Measurements from ENCODE around the gene KCNJ3. TPM values are rescaled to one million over a fixed set of nuclear protein-coding genes. Genes with fewer than 3 reads are reported as not detected.

The KCNJ3 gene, protein sequence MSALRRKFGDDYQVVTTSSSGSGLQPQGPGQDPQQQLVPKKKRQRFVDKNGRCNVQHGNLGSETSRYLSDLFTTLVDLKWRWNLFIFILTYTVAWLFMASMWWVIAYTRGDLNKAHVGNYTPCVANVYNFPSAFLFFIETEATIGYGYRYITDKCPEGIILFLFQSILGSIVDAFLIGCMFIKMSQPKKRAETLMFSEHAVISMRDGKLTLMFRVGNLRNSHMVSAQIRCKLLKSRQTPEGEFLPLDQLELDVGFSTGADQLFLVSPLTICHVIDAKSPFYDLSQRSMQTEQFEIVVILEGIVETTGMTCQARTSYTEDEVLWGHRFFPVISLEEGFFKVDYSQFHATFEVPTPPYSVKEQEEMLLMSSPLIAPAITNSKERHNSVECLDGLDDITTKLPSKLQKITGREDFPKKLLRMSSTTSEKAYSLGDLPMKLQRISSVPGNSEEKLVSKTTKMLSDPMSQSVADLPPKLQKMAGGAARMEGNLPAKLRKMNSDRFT
- 9.9 TPM for polyA plus RNA-seq
- long read RNA-seq, donor 1, full-length matches to known transcripts, result 1 of 1 reads
- long read RNA-seq, donor 1, partial matches to known transcripts, result 0 of 1 reads
- long read RNA-seq, donor 1, other reads (novel, unspliced or antisense), result 0 of 1 reads
- long read RNA-seq, donor 2, full-length matches to known transcripts, result 7 of 7 reads
- long read RNA-seq, donor 2, partial matches to known transcripts, result 0 of 7 reads
- long read RNA-seq, donor 2, other reads (novel, unspliced or antisense), result 0 of 7 reads
- long read RNA-seq, donor 3, result 0 reads
- long read RNA-seq, donor 4, result 0 reads
- long read RNA-seq, donor 5, result 0 reads
- long read RNA-seq, donor 6, full-length matches to known transcripts, result 1 of 1 reads
- long read RNA-seq, donor 6, partial matches to known transcripts, result 0 of 1 reads
- long read RNA-seq, donor 6, other reads (novel, unspliced or antisense), result 0 of 1 reads
- long read RNA-seq, donor 7, result 0 reads
- long read RNA-seq, donor 8, full-length matches to known transcripts, result 4 of 4 reads
- long read RNA-seq, donor 8, partial matches to known transcripts, result 0 of 4 reads
- long read RNA-seq, donor 8, other reads (novel, unspliced or antisense), result 0 of 4 reads
- long read RNA-seq, donor 9, full-length matches to known transcripts, result 2 of 2 reads
- long read RNA-seq, donor 9, partial matches to known transcripts, result 0 of 2 reads
- long read RNA-seq, donor 9, other reads (novel, unspliced or antisense), result 0 of 2 reads
- long read RNA-seq, donor 10, full-length matches to known transcripts, result 3 of 3 reads
- long read RNA-seq, donor 10, partial matches to known transcripts, result 0 of 3 reads
- long read RNA-seq, donor 10, other reads (novel, unspliced or antisense), result 0 of 3 reads
- long read RNA-seq, donor 11, full-length matches to known transcripts, result 1 of 1 reads
- long read RNA-seq, donor 11, partial matches to known transcripts, result 0 of 1 reads
- long read RNA-seq, donor 11, other reads (novel, unspliced or antisense), result 0 of 1 reads

DNA sequence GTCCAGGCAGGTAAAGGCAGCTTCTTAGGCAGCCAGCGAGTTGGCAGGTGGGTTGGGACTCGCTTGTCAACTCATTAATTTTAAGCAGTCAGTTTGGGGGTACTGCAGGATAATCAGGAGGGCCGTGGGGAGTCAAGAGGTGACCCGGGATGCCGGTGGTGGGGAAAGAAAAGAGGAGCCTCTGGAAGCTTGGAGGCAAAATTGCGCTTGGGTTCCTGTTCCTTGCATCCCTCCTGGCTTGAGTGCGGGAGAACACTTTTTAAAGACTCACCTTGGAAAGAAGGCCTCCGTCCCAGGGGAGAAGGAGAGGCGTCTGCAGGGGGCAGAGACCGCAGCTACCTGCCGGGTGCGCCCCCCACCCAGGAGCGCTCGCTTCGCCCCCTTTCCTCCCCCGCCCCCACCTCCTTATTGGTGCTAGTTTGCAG is at the start of gene KCNJ3:
Gene KCNJ3 (plus strand): TSS at position 400 of the 425 bp plus-strand sequence. CDS start 81 bp downstream, outside the sequence.
- peak in 1 of 2 donors; percentile 49 for DNase-seq
- H3K9me3 ChIP-seq (ENCODE audit: control insufficient read depth, low read depth, low read length), result no peaks in the 10 kb centered on the region
- H3K27ac ChIP-seq (ENCODE audit: low read length), result peak within 1 kb of the TSS; percentile 73
- WGBS (ENCODE audit: insufficient coverage, low lambda C conversion rate), result no CpG with 5 or more reads among the region's 16 CpGs
- peaks cover 12% of the 10 kb centered on the region for H3K27me3 ChIP-seq (ENCODE audit: control insufficient read depth, insufficient read depth, low read length)
- H3K36me3 ChIP-seq (ENCODE audit: control insufficient read depth, insufficient read depth, low read length), result no peaks in the 10 kb centered on the region
- H3K4me3 ChIP-seq (ENCODE audit: low read length), result peak within 1 kb of the TSS; percentile 72
- H3K4me1 ChIP-seq (ENCODE audit: control insufficient read depth, insufficient read depth, low read length), result peaks cover 3% of the 10 kb centered on the region

DNA sequence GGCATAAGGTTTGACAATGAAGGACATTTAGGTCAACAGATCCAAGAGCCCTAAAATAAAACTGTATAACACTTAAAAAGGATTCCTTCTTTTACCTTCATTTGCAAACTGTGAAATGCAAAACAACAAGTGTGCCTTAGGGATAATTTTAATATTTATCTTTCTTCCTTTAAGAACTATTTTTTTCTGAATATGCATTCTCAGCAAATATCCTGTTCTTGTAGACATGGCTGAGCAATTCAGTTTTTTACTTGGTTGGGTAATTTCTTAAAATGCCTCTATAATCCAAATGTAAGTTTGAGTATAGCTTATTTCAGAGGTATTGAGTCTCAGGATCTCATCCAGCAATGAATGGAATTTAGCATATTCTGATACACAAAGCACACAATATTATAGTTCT is 43.0 kb upstream of the KCNJ3 start:
- H3K27ac ChIP-seq (ENCODE audit: low read length), result no peak overlapping the region
- no peaks in the 10 kb centered on the region for H3K4me1 ChIP-seq (ENCODE audit: control insufficient read depth, insufficient read depth, low read length)
- DNase-seq, result no peak
- no peak overlapping the region for H3K4me3 ChIP-seq (ENCODE audit: low read length)
- H3K27me3 ChIP-seq (ENCODE audit: control insufficient read depth, insufficient read depth, low read length), result no peaks in the 10 kb centered on the region
- no peaks in the 10 kb centered on the region for H3K36me3 ChIP-seq (ENCODE audit: control insufficient read depth, insufficient read depth, low read length)
- H3K9me3 ChIP-seq (ENCODE audit: control insufficient read depth, low read depth, low read length), result no peaks in the 10 kb centered on the region

DNA sequence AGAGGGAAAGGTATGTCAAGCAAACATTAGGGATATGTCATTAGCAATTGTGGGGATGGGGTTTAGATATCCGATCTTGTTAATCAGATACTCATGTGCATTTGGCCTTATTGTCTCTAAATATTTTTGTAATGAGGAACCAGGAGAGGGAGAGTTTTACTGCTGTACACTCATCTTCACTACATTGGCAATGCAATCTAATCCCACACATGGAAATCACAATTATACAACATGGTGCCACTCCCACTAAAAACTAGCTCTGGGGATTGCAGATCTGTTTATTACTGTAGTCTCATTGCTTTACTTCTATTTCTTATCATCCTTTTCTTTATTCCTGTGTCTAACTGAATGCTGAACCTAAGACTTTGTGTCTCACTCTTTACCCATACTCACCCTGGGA is 39.6 kb upstream of the KCNJ3 start:
- no CpG with 5 or more reads among the region's 1 CpG for WGBS (ENCODE audit: insufficient coverage, low lambda C conversion rate)
- Histone ChIP-seq H3K36me3 (ENCODE audit: control insufficient read depth, insufficient read depth, low read length) (no peaks in the 10 kb centered on the region), H3K4me1 (ENCODE audit: control insufficient read depth, insufficient read depth, low read length) (no peaks in the 10 kb centered on the region), H3K27ac (ENCODE audit: low read length) (no peak overlapping the region), H3K9me3 (ENCODE audit: control insufficient read depth, low read depth, low read length) (no peaks in the 10 kb centered on the region), H3K4me3 (ENCODE audit: low read length) (no peak overlapping the region), H3K27me3 (ENCODE audit: control insufficient read depth, insufficient read depth, low read length) (no peaks in the 10 kb centered on the region)
- DNase-seq, result no peak

DNA sequence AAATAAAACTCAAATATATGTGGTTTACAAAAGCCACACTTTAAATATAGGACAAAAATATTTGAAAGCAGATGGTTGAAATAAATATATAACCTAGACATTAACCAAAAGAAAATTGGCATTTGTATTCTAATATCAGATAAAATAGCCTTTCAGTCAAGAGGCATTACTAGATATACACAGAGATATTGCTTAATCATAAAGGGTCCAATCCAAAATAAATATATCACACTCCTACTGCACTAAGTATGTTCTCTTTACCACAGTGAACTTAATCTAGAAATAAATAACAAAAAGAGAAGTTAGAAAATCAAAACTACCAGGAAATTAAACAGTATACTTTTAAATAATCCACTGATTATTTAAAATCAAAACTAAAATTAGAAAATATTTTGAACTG is 34.2 kb upstream of the KCNJ3 start:
- Histone ChIP-seq H3K27me3 (ENCODE audit: control insufficient read depth, insufficient read depth, low read length) (no peaks in the 10 kb centered on the region), H3K4me1 (ENCODE audit: control insufficient read depth, insufficient read depth, low read length) (no peaks in the 10 kb centered on the region), H3K36me3 (ENCODE audit: control insufficient read depth, insufficient read depth, low read length) (no peaks in the 10 kb centered on the region), H3K9me3 (ENCODE audit: control insufficient read depth, low read depth, low read length) (no peaks in the 10 kb centered on the region), H3K27ac (ENCODE audit: low read length) (no peak overlapping the region), H3K4me3 (ENCODE audit: low read length) (no peak overlapping the region)
- DNase-seq, result no peak

DNA sequence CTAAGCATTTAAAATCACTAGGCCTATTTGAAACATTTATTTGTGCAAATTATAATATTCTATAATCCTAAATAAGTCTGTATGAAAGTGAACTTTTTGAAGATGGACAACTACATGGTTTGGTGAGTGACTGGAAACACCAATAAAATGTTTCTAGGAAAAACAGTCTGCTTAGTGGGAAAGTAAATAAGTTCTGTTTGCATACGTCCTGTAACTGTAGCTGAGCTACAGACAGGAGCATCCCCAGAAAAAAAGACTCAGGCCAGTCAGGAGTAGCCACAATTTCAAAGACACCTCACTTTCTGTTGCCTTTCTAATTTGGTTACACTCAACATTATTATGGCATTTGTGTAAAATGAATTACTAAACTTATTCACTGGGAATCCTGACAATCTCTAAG is 28.4 kb upstream of the KCNJ3 start:
- Histone ChIP-seq H3K27ac (ENCODE audit: low read length) (no peak overlapping the region), H3K9me3 (ENCODE audit: control insufficient read depth, low read depth, low read length) (no peaks in the 10 kb centered on the region), H3K4me3 (ENCODE audit: low read length) (no peak overlapping the region), H3K4me1 (ENCODE audit: control insufficient read depth, insufficient read depth, low read length) (no peaks in the 10 kb centered on the region), H3K36me3 (ENCODE audit: control insufficient read depth, insufficient read depth, low read length) (no peaks in the 10 kb centered on the region), H3K27me3 (ENCODE audit: control insufficient read depth, insufficient read depth, low read length) (no peaks in the 10 kb centered on the region)
- DNase-seq, result no peak
- no CpG with 5 or more reads among the region's 1 CpG for WGBS (ENCODE audit: insufficient coverage, low lambda C conversion rate)

DNA sequence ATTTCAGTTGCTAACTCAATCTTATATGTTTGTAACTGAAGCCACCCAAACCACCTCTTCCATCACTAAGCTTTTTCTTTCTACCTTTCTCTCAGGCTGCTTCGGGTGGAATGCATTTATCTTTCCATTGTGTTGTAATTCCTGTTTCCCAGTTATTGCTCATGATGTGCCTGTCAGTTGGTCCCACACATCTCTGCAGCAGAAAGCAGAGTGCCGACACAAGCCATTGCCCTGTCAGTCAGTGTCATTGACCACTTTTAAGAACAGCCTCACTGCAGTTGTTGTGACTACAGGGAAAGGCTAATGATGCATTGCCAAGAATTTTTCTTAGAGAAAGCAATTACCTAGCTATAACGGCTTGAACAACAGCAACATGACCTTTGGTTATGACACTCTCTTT is 24.8 kb upstream of the KCNJ3 start:
- H3K4me1 ChIP-seq (ENCODE audit: control insufficient read depth, insufficient read depth, low read length), result no peaks in the 10 kb centered on the region
- no peak overlapping the region for H3K27ac ChIP-seq (ENCODE audit: low read length)
- DNase-seq, result no peak
- WGBS (ENCODE audit: insufficient coverage, low lambda C conversion rate), result 25% methylated on average over 1 of the region's 3 CpGs
- no peaks in the 10 kb centered on the region for H3K27me3 ChIP-seq (ENCODE audit: control insufficient read depth, insufficient read depth, low read length)
- no peaks in the 10 kb centered on the region for H3K9me3 ChIP-seq (ENCODE audit: control insufficient read depth, low read depth, low read length)
- no peak overlapping the region for H3K4me3 ChIP-seq (ENCODE audit: low read length)
- H3K36me3 ChIP-seq (ENCODE audit: control insufficient read depth, insufficient read depth, low read length), result no peaks in the 10 kb centered on the region

DNA sequence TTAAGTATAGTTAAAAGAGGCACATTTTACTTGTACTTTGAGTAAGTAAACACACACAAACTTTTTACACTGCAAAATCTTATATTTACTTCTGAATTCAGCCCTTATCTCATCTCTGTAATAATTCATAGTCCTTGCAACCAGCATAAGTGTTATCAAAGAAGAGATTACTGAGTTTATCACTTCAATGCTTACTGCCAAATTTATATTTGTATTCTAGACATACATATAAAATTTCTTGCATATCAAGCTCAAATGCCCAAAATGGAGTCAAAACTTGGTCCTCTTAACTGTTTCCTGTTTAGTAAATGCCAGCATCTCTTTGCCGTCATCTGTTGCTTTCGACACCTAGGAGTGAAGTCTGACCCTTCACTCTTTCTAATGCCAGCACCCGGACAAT is 21.1 kb upstream of the KCNJ3 start:
- no CpG with 5 or more reads among the region's 3 CpGs for WGBS (ENCODE audit: insufficient coverage, low lambda C conversion rate)
- Histone ChIP-seq H3K27me3 (ENCODE audit: control insufficient read depth, insufficient read depth, low read length) (no peaks in the 10 kb centered on the region), H3K4me3 (ENCODE audit: low read length) (no peak overlapping the region), H3K27ac (ENCODE audit: low read length) (no peak overlapping the region), H3K36me3 (ENCODE audit: control insufficient read depth, insufficient read depth, low read length) (no peaks in the 10 kb centered on the region), H3K9me3 (ENCODE audit: control insufficient read depth, low read depth, low read length) (no peaks in the 10 kb centered on the region), H3K4me1 (ENCODE audit: control insufficient read depth, insufficient read depth, low read length) (no peaks in the 10 kb centered on the region)
- no peak for DNase-seq

DNA sequence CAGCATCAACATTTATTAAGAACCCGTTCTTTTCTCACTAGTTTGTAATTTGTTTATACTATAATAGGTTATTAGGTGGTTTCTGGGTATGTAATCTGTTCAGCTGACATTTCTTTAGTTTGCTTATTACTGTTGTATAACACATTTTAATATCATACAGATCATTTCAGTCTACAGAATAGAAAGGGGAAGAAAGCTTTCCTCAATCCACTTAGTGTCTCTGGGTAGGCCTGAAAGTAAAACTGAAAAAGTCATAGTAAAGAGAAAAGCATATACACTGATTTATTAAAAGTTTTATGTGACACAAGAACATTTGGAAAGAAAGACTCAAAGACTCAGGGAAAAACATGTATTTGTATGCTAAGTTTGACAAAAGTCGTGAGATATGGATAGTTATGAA is 16.8 kb upstream of the KCNJ3 start:
- Histone ChIP-seq H3K4me1 (ENCODE audit: control insufficient read depth, insufficient read depth, low read length) (no peaks in the 10 kb centered on the region), H3K36me3 (ENCODE audit: control insufficient read depth, insufficient read depth, low read length) (no peaks in the 10 kb centered on the region), H3K27me3 (ENCODE audit: control insufficient read depth, insufficient read depth, low read length) (no peaks in the 10 kb centered on the region), H3K9me3 (ENCODE audit: control insufficient read depth, low read depth, low read length) (no peaks in the 10 kb centered on the region), H3K27ac (ENCODE audit: low read length) (no peak overlapping the region), H3K4me3 (ENCODE audit: low read length) (no peak overlapping the region)
- WGBS (ENCODE audit: insufficient coverage, low lambda C conversion rate), result 80% methylated on average over 1 of the region's 2 CpGs
- no peak for DNase-seq

DNA sequence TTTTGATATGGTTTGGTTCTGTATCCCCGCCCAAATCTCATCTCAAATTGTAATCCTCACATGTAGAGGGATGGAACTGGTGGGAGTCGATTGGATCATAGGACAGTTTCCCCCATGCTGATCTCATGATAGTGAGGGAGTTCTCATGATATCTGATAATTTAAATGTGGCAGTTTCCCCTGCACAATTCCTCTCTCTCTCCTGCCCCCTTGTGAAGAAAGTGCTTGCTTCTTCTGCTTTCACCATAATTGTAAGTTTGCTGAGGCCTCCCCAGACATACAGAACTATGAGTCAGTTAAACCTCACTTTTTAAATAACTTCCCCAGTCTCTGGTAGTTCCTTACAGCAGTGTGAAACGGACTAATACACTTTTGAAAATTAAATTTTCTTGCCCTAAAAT is 12.3 kb upstream of the KCNJ3 start:
- no peaks in the 10 kb centered on the region for H3K36me3 ChIP-seq (ENCODE audit: control insufficient read depth, insufficient read depth, low read length)
- no peaks in the 10 kb centered on the region for H3K27me3 ChIP-seq (ENCODE audit: control insufficient read depth, insufficient read depth, low read length)
- no peak for DNase-seq
- no peaks in the 10 kb centered on the region for H3K4me1 ChIP-seq (ENCODE audit: control insufficient read depth, insufficient read depth, low read length)
- H3K4me3 ChIP-seq (ENCODE audit: low read length), result no peak overlapping the region
- no peaks in the 10 kb centered on the region for H3K9me3 ChIP-seq (ENCODE audit: control insufficient read depth, low read depth, low read length)
- no peak overlapping the region for H3K27ac ChIP-seq (ENCODE audit: low read length)
- 85% methylated on average over 2 of the region's 3 CpGs for WGBS (ENCODE audit: insufficient coverage, low lambda C conversion rate)

DNA sequence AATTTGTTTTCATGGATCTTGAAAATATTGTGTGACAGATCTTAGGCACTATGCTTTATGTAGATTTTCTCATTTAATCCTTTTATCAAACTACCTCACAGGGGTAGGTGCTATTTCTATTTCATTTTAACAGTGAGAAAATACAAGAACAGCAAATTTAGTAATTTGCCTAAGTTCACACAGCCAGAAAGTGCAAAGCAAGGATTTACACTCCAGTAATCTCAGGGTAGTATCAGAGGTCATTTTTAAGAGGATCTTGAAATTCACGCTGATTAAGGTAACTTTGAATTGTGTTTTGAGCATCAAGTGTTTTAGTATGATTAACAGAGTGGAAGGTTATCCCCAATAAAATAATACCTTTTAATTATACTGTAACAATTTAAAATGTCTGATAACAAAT is 10.1 kb upstream of the KCNJ3 start:
- WGBS (ENCODE audit: insufficient coverage, low lambda C conversion rate), result no CpG with 5 or more reads among the region's 1 CpG
- Histone ChIP-seq H3K27ac (ENCODE audit: low read length) (no peak overlapping the region), H3K4me1 (ENCODE audit: control insufficient read depth, insufficient read depth, low read length) (no peaks in the 10 kb centered on the region), H3K27me3 (ENCODE audit: control insufficient read depth, insufficient read depth, low read length) (no peaks in the 10 kb centered on the region), H3K4me3 (ENCODE audit: low read length) (no peak overlapping the region), H3K9me3 (ENCODE audit: control insufficient read depth, low read depth, low read length) (no peaks in the 10 kb centered on the region), H3K36me3 (ENCODE audit: control insufficient read depth, insufficient read depth, low read length) (no peaks in the 10 kb centered on the region)
- no peak for DNase-seq
